Neural crest cell (in vitro differentiated cells): ENCODE data around the gene P3H1. TPM values are rescaled to one million over a fixed set of nuclear protein-coding genes. Genes with fewer than 3 reads are reported as not detected.

ENCODE experiments used
- DNase-seq: peaks from one replicate; pipeline ENCODE4 v3.0.0; 2021; ENCODE audit warnings: low read depth, mixed read lengths, low spot score
- H3K27ac Mint-ChIP-seq: one replicate; pipeline ENCODE4 v1.8.0; 2021; ENCODE audit warnings: mild to moderate bottlenecking, mixed read lengths; ENCODE audit not compliant: unreplicated experiment
- H3K27me3 Mint-ChIP-seq: 2 replicates; pipeline ENCODE4 v1.8.0; 2021; ENCODE audit warnings: low read depth, mild to moderate bottlenecking, mixed read lengths
- H3K36me3 Mint-ChIP-seq: 2 replicates; pipeline ENCODE4 v1.8.0; 2021; ENCODE audit warnings: low read depth, mild to moderate bottlenecking, mixed read lengths
- H3K4me1 Mint-ChIP-seq: 2 replicates; pipeline ENCODE4 v1.8.0; 2021; ENCODE audit warnings: mixed read lengths
- H3K4me3 Mint-ChIP-seq: one replicate; pipeline ENCODE4 v1.8.0; 2021; ENCODE audit warnings: mild to moderate bottlenecking, mixed read lengths
- H3K9me3 Mint-ChIP-seq: 2 replicates; pipeline ENCODE4 v1.8.0; 2021; ENCODE audit warnings: mixed read lengths
- CTCF ChIP-seq: fragments of 200-600 bp; sonication (generic); conservative IDR thresholded peaks from 2 replicates; pipeline ENCODE4 v1.5.0; 2021; ENCODE audit warnings: antibody characterized with exemption, mild to moderate bottlenecking
- total RNA-seq: library from RNA; stranded (reverse); gene quantifications from 2 replicates; pipeline ENCODE4 v1.2.1, GENCODE V29; 2021

Gene P3H1
- total RNA-seq, 1 donor from 2014 or later, result 88.6 TPM

GRCh38 chr1:42703888-42704464, 62.9 kb downstream of the P3H1 start:
- no peaks in the 10 kb centered on the region for H3K9me3 Mint-ChIP-seq
- no peak overlapping the region for H3K4me3 Mint-ChIP-seq
- H3K27ac Mint-ChIP-seq, result no peak overlapping the region
- H3K4me1 Mint-ChIP-seq, result no peaks in the 10 kb centered on the region
- H3K27me3 Mint-ChIP-seq, result no peaks in the 10 kb centered on the region
- H3K36me3 Mint-ChIP-seq, result peaks cover 52% of the 10 kb centered on the region
- DNase-seq, result no peak
- TF ChIP-seq CTCF, result no peak

DNA sequence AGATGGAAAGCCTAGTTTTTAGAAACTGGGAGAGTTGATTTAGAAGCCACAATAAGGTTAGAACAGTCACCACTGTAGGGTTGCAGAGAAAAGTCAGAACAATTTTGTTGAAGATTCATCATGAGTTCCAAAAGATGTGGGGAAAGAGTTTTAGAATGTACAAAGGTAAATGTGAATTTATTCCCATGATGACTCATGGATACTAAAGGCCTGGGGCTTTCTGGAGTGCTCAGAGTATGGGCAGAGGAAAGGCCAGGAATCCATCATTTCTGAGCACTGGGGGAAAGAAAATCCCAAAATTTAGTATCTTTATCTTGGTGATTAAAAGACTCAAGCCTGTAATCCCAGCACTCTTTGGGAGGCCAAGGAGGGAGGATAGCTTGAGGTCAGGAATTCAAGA, 66.8 kb downstream of the P3H1 start:
- H3K4me1 Mint-ChIP-seq, result no peaks in the 10 kb centered on the region
- TF ChIP-seq CTCF, result no peak
- peaks cover 50% of the 10 kb centered on the region for H3K36me3 Mint-ChIP-seq

GRCh38 chr1:42698081-42698813, 68.6 kb downstream of the P3H1 start:
- no peak for TF ChIP-seq CTCF
- no peak overlapping the region for H3K4me3 Mint-ChIP-seq
- H3K27ac Mint-ChIP-seq, result no peak overlapping the region
- H3K36me3 Mint-ChIP-seq, result peaks cover 41% of the 10 kb centered on the region
- H3K4me1 Mint-ChIP-seq, result no peaks in the 10 kb centered on the region
- no peaks in the 10 kb centered on the region for H3K9me3 Mint-ChIP-seq
- H3K27me3 Mint-ChIP-seq, result no peaks in the 10 kb centered on the region
- DNase-seq, result no peak

More for the DNA sequence above, 66.8 kb downstream of the P3H1 start:
- Mint-ChIP-seq H3K9me3 (no peaks in the 10 kb centered on the region), H3K27ac (no peak overlapping the region), H3K4me3 (no peak overlapping the region), H3K27me3 (no peaks in the 10 kb centered on the region)
- DNase-seq, result no peak

Other genes with a start within 250 kb of the P3H1 start
- gene PPIH, start 108.6 kb downstream of the P3H1 start, total RNA-seq, result 69.2 and 75.2 TPM in 2 replicates
- gene YBX1, start 84.6 kb downstream of the P3H1 start, total RNA-seq, result 1,242 and 1,309 TPM in 2 replicates
- 0.14 and 0.19 TPM in 2 replicates for gene CLDN19, start 26.8 kb downstream of the P3H1 start, total RNA-seq
- gene C1orf50, start 221 bp upstream of the P3H1 start, total RNA-seq, result 9.7 and 13.6 TPM in 2 replicates
- 0.70 and 0.91 TPM in 2 replicates for gene TMEM269, start 18.0 kb upstream of the P3H1 start, total RNA-seq
- gene ERMAP, start 50.1 kb upstream of the P3H1 start, total RNA-seq, result 7.1 and 8.8 TPM in 2 replicates
- gene SVBP, start 50.4 kb upstream of the P3H1 start, total RNA-seq, result 46.5 and 47.9 TPM in 2 replicates
- 19.1 TPM in 2 replicates for gene ZNF691, start 79.6 kb upstream of the P3H1 start, total RNA-seq
- gene SLC2A1, start 191.8 kb upstream of the P3H1 start, total RNA-seq, result 254 and 265 TPM in 2 replicates